Loucy (cell line): Measurements from ENCODE around the gene SLC6A12.

ENCODE experiments used
- EZH2phosphoT487 ChIP-seq: fragments of 200-600 bp; IDR thresholded peaks from 2 replicates; pipeline ENCODE4 v1.6.1; 2018; ENCODE audit warnings: antibody characterized with exemption, mild to moderate bottlenecking, moderate library complexity, borderline replicate concordance
- TF ChIP-seq, protein P1 (sequence below): fragments of 200-600 bp; sonication (generic); conservative IDR thresholded peaks from 2 replicates; pipeline ENCODE4 v1.5.1; 2014; ENCODE audit warnings: mild to moderate bottlenecking, antibody characterized with exemption, low read length

GRCh38 chr12:256958-257357, 43.0 kb upstream of the SLC6A12 start:
- TF ChIP-seq, protein P1, sequence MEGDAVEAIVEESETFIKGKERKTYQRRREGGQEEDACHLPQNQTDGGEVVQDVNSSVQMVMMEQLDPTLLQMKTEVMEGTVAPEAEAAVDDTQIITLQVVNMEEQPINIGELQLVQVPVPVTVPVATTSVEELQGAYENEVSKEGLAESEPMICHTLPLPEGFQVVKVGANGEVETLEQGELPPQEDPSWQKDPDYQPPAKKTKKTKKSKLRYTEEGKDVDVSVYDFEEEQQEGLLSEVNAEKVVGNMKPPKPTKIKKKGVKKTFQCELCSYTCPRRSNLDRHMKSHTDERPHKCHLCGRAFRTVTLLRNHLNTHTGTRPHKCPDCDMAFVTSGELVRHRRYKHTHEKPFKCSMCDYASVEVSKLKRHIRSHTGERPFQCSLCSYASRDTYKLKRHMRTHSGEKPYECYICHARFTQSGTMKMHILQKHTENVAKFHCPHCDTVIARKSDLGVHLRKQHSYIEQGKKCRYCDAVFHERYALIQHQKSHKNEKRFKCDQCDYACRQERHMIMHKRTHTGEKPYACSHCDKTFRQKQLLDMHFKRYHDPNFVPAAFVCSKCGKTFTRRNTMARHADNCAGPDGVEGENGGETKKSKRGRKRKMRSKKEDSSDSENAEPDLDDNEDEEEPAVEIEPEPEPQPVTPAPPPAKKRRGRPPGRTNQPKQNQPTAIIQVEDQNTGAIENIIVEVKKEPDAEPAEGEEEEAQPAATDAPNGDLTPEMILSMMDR: no peak
- no peak for TF ChIP-seq EZH2phosphoT487
